Effector memory CD4-positive, alpha-beta T cell (primary cell): ENCODE measurements around the gene MED14.
A peak's percentile ranks its signal among the peaks of the same experiment; 100 is the strongest.

ENCODE experiments used
- DNase-seq, 3 donors: peaks; one replicate each; pipeline ENCODE4 v3.0.0-alpha.2; 2020
- H3K27ac ChIP-seq: 2 replicates; pipeline ENCODE4 v1.7.0; 2013; ENCODE audit warnings: mild to moderate bottlenecking, low read length, moderate library complexity; ENCODE audit not compliant: insufficient read depth, poor library complexity, severe bottlenecking
- H3K27me3 ChIP-seq: replicated peaks from 2 replicates; pipeline ENCODE4 v1.7.0; 2013; ENCODE audit warnings: mild to moderate bottlenecking, low read length; ENCODE audit not compliant: insufficient read depth, control insufficient read depth, poor library complexity, severe bottlenecking
- H3K36me3 ChIP-seq: 2 replicates; pipeline ENCODE4 v1.7.0; 2013; ENCODE audit warnings: mild to moderate bottlenecking, low read length, moderate library complexity; ENCODE audit not compliant: control insufficient read depth, insufficient read depth
- H3K4me1 ChIP-seq: 2 replicates; pipeline ENCODE4 v1.7.0; 2013; ENCODE audit warnings: low read length, mild to moderate bottlenecking; ENCODE audit not compliant: control insufficient read depth, insufficient read depth, poor library complexity, severe bottlenecking
- H3K4me3 ChIP-seq: 2 replicates; pipeline ENCODE4 v1.7.0; 2013; ENCODE audit warnings: low read length, low read depth, mild to moderate bottlenecking; ENCODE audit not compliant: insufficient read depth, poor library complexity, severe bottlenecking
- H3K9me3 ChIP-seq: 2 replicates; pipeline ENCODE4 v1.7.0; 2013; ENCODE audit warnings: mild to moderate bottlenecking, low read length, moderate library complexity; ENCODE audit not compliant: control insufficient read depth

MED14 gene

DNA sequence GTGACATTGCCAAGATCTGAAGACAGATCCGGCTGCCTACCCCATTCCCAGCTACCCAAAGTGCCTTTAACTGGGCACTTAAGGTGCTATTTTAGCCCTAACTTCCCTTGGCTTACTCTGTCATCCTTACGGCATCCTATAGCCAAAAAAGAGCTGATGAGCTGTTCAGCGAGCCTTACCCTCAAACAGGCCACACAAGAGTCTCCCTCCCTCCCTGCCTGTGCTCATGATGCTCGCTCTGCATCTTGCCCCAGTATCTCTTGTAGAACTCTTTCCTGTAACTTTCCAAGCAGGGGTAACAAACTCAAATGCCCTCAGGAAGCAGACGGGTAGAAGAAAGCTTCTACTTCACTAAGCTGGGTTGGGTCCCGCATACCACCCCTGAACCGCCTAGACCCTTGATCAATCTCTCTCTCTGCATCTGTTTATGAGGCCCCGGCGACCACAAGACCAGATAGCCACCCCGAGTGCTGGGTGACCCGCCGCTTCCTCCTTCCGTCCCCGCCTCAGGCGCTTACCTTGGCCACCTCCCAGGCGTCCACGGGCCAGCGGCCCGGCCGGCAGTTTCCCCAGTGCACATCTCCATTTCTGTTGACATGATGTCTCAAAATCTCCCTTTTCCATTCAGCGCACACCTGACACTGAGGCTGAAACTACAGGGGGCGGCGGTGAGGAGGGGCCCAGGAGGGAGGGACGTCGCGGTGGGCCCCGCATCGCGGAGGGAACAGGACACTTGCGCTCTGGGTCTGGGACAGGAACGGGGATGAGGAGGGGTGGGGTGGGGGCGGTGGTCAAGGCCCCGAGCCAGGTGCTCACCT lies 88.6 kb downstream of the MED14 start:
- H3K27ac ChIP-seq, result peak overlapping the region; percentile 88
- H3K36me3 ChIP-seq, result no peaks in the 10 kb centered on the region
- no peaks in the 10 kb centered on the region for H3K27me3 ChIP-seq
- DNase-seq, result peak in 2 of 3 donors; percentile 11 to 25
- H3K4me3 ChIP-seq, result peak overlapping the region; percentile 95
- no peaks in the 10 kb centered on the region for H3K9me3 ChIP-seq
- H3K4me1 ChIP-seq, result peaks cover 25% of the 10 kb centered on the region

DNA sequence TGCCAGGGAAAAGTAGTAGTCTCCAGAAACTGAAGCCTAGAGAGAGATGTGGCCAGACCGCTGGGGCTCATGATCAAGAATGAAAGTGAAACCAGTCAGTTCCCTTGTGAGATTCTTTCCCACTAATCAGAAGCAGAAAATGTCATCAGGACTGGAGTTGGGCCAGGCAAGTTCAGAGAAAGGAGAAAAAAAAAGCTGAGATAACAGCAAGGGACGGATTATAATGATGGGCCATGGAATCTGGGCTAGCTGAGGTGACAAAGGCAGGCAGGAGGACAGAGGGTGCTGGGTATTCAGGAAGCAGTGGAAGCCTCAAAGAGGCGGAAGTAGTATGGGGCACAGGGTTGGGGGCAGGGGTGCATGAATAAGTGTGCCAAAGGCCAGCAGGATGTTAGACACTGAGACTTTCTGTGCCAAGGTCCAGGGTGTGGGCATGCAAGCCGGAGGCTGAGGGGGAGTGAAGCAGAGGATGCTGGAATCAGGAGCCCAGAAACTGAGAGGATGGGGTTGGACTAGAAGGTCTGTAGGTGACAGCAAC lies 90.5 kb downstream of the MED14 start:
- H3K36me3 ChIP-seq, result peaks cover 2% of the 10 kb centered on the region
- peak overlapping the region; percentile 83 for H3K27ac ChIP-seq
- DNase-seq, result peak; percentile 4 to 34 (median 33)
- no peaks in the 10 kb centered on the region for H3K27me3 ChIP-seq
- H3K4me3 ChIP-seq, result peak overlapping the region; percentile 48
- H3K4me1 ChIP-seq, result peaks cover 25% of the 10 kb centered on the region
- H3K9me3 ChIP-seq, result no peaks in the 10 kb centered on the region

DNA sequence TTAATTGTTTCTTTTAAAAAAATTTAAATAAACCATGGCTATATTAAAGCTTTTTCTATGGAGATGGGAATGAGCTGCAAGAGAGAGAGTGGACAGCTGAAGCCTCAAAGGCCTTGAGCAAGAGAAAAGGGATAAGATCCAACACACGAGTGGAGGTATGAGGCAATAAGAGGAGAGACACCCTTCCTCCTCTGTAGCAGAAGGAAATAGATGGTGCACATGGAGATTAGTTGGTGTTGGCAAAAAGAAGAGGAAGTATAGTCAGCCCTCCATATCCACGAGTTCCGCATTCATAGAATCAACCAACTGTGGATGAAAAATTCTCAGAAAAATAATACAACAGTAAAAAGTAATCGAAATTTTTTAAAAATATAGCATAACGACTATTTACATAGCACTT lies 91.2 kb downstream of the MED14 start:
- DNase-seq, result no peak
- Histone ChIP-seq H3K36me3 (peaks cover 6% of the 10 kb centered on the region), H3K27me3 (no peaks in the 10 kb centered on the region), H3K4me1 (peaks cover 25% of the 10 kb centered on the region), H3K4me3 (peak overlapping the region; percentile 48), H3K27ac (peak overlapping the region; percentile 83), H3K9me3 (no peaks in the 10 kb centered on the region)

DNA sequence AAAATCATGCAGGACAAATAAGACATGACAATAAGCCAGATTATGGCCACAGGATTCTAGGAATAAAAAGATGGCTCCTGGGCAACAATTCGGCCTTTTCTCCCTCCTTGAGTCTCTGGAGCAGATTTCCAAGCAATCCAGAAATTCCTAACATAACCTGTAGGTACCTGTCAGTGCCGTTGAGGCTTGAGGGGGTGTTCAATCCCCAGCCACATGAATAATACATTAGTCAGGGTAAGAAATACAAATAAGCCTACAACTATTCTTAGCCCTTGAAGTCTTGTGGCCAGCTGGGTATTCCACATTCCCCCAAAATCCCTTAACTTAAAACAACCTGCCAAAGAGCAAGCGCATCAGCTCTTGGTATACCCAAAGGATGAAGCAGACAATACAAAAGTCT lies 97.7 kb downstream of the MED14 start:
- H3K4me3 ChIP-seq, result no peak overlapping the region
- no peak for DNase-seq
- H3K4me1 ChIP-seq, result no peaks in the 10 kb centered on the region
- H3K27ac ChIP-seq, result no peak overlapping the region
- no peaks in the 10 kb centered on the region for H3K27me3 ChIP-seq
- H3K9me3 ChIP-seq, result no peaks in the 10 kb centered on the region
- H3K36me3 ChIP-seq, result peaks cover 63% of the 10 kb centered on the region

DNA sequence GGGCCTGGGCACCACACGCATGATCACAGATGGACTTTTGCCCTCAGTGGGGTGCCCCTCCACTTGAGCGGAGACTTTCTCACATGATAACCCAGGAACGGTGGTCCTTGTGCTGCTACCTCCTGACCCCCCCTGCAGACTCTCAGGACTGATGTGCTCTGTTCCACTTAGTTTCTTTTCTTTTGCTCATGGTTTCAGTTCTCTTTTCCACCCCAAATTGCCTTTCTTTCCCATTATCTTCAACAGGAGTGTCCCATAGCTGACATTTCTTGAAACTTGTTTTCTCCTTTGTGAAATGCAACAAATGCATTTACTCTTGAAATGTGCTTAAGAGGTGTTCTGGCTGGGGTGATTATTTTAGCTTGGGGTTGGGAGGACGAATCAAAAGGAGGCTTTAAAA lies 103.1 kb downstream of the MED14 start:
- Histone ChIP-seq H3K9me3 (no peaks in the 10 kb centered on the region), H3K4me1 (no peaks in the 10 kb centered on the region), H3K36me3 (peaks cover 82% of the 10 kb centered on the region), H3K4me3 (no peak overlapping the region), H3K27ac (no peak overlapping the region), H3K27me3 (no peaks in the 10 kb centered on the region)
- DNase-seq, result no peak

DNA sequence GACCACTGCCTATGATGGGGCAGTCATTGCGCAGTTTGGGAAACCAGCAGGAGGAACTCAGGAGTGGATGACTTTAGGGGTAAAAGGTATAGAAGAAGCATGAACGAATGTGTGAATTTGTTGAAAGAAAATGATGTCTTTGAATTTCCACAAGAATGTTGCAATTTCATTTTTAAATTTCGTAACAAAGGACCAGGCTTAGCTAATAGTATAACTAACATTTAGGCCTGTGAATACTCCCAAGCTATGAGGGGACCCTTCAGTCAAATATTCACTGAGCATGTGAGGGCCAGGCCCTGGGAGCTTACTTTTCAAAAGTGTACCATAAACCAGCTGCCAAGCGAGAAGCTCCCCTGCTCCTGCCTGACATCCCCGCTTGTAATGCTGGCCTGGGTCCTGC lies 106.8 kb downstream of the MED14 start:
- Histone ChIP-seq H3K9me3 (no peaks in the 10 kb centered on the region), H3K27me3 (no peaks in the 10 kb centered on the region), H3K27ac (no peak overlapping the region), H3K36me3 (peaks cover 46% of the 10 kb centered on the region), H3K4me1 (no peaks in the 10 kb centered on the region), H3K4me3 (no peak overlapping the region)
- DNase-seq, result no peak

DNA sequence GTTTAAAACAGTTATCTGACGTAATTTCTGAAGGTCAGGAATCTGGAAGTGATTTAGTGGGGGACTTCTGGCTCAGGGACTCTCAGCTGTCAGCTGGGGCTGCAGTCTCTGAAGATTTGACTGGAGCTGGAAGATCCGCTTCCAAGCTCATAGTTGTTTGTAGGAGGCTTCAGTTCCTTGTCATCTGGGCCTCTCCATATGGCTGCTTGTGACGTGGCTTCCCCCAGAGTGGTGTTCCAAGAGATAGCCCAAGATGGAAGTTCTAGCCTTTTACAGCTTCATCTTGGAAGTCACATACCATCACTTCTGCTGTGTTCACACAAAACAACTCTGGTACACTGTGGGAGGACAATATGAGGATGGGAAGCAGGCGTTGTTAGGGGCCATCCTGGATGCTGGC lies 110.0 kb downstream of the MED14 start:
- Histone ChIP-seq H3K27ac (no peak overlapping the region), H3K9me3 (no peaks in the 10 kb centered on the region), H3K4me3 (no peak overlapping the region), H3K36me3 (peaks cover 24% of the 10 kb centered on the region), H3K27me3 (no peaks in the 10 kb centered on the region), H3K4me1 (no peaks in the 10 kb centered on the region)
- DNase-seq, result no peak

DNA sequence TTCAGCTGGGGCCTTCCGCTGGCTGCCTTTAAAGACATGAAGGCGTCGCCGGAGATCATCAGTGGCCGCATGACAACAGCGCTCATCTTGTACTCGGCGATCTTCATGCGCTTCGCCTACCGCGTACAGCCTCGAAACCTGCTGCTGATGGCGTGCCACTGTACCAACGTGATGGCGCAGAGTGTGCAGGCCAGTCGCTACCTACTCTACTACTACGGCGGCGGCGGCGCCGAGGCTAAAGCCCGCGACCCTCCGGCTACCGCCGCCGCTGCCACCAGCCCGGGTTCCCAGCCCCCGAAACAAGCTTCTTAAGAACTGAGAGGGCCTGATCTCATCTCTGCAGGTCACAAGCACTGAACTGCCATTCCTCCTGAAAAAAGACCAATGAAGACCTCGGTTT lies 111.7 kb downstream of the MED14 start:
- no peak for DNase-seq
- H3K4me1 ChIP-seq, result no peaks in the 10 kb centered on the region
- H3K9me3 ChIP-seq, result no peaks in the 10 kb centered on the region
- no peak overlapping the region for H3K27ac ChIP-seq
- no peak overlapping the region for H3K4me3 ChIP-seq
- H3K27me3 ChIP-seq, result no peaks in the 10 kb centered on the region
- H3K36me3 ChIP-seq, result peaks cover 8% of the 10 kb centered on the region

DNA sequence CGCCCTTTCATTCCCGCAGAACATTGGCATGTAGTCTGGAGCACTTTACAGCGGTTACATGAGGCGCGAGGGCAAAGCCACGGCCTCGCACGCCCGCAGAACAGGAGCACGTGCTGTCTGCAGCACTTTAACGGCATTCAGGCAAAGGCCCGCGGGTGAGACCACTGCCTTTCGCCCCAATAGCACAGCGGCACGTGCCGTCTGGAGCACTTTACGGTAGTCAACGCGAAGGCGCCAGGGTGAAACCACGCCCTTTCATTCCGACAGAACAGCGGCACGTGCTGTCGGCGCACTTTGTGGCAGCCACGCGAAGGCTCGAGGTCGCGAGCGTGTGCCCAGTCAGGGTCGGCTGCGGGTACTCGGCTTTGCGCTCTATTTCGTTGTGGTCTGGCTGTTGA lies 112.2 kb downstream of the MED14 start, which contains the start of gene MPC1L:
TSS of gene MPC1L (plus strand) at position 290 of the 398 bp plus-strand sequence. CDS start 138 bp downstream, outside the sequence.
- no peaks in the 10 kb centered on the region for H3K27me3 ChIP-seq
- H3K36me3 ChIP-seq, result peaks cover 5% of the 10 kb centered on the region

DNA sequence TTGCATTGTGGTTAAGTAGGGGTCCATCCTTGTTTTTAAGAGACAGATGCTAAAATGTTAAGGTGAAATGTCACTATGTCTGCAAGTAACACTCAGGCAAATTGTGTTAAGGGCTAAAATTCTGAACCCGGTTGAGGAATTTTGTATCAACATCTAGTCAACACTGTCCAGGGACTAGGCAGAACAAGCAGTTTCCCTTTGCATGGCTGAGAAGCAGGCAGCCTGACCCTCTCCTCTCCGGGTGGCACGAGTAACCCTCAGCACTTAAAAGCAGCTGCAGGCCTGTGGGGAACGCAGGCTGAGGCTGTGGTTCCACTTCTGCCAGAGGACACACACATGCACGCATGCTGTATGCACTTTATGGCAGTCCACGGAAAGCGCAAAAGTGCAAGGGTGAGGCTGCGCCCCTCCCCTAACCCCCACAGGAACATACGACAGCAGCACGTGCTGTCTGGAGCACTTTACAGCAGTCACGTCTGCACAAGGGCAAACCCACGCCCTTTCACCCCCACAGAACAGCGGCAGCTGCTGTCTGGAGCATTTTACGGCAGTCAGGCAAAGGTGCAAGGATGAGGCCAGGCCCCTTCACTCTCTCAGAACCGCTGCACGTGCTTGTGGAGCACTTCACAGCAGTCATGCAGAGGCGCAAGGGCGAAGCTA lies 112.7 kb downstream of the MED14 start:
- DNase-seq, result no peak
- no peaks in the 10 kb centered on the region for H3K4me1 ChIP-seq
- H3K9me3 ChIP-seq, result no peaks in the 10 kb centered on the region
- H3K4me3 ChIP-seq, result no peak overlapping the region
- no peak overlapping the region for H3K27ac ChIP-seq
- H3K36me3 ChIP-seq, result no peaks in the 10 kb centered on the region
- H3K27me3 ChIP-seq, result no peaks in the 10 kb centered on the region

More for the DNA sequence above, 112.2 kb downstream of the MED14 start, which contains the start of gene MPC1L:
- Histone ChIP-seq H3K9me3 (no peaks in the 10 kb centered on the region), H3K4me3 (no peak within 1 kb of the TSS), H3K4me1 (no peaks in the 10 kb centered on the region), H3K27ac (no peak within 1 kb of the TSS)
- no peak for DNase-seq
